Ovary (tissue), 3 donors: Measurements from ENCODE around the gene TMEM35B.

Source experiments
- POLR2A ChIP-seq: fragments of 450-650 bp; IDR thresholded peaks from one replicate; pipeline ENCODE4 v1.6.1; 2017; ENCODE audit warnings: antibody characterized with exemption, mild to moderate bottlenecking, moderate library complexity
- TF ChIP-seq, protein P1 (sequence below), 3 donors: fragments of 450-650 bp in 2 of 3; fragments of 200-600 bp in 1 of 3; IDR thresholded peaks; one replicate each; pipeline versions ENCODE4 v1.5.1 to v1.8.0; 2016 to 2022; ENCODE audit warnings: antibody characterized with exemption in 3 of 3, mild to moderate bottlenecking in 1 of 3
- donor health status: DM: no; HTN: no; CAD: no.

DNA sequence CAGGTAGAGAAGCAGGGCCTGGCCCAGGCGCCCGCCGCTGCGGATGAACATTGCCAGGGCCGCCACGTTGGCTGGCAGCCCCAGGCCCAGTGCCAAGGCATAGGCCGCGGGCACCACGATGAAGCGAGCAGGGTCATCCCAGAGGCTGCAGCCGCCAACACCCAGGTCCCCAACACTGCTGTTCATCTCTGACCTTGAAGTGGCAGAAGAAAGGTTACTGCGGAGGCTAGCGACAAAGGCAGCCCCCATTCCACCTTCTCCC is 8.0 kb downstream of the TMEM35B start:
- no peak for TF ChIP-seq POLR2A
- TF ChIP-seq, protein P1, sequence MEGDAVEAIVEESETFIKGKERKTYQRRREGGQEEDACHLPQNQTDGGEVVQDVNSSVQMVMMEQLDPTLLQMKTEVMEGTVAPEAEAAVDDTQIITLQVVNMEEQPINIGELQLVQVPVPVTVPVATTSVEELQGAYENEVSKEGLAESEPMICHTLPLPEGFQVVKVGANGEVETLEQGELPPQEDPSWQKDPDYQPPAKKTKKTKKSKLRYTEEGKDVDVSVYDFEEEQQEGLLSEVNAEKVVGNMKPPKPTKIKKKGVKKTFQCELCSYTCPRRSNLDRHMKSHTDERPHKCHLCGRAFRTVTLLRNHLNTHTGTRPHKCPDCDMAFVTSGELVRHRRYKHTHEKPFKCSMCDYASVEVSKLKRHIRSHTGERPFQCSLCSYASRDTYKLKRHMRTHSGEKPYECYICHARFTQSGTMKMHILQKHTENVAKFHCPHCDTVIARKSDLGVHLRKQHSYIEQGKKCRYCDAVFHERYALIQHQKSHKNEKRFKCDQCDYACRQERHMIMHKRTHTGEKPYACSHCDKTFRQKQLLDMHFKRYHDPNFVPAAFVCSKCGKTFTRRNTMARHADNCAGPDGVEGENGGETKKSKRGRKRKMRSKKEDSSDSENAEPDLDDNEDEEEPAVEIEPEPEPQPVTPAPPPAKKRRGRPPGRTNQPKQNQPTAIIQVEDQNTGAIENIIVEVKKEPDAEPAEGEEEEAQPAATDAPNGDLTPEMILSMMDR (IDR thresholded peaks at IDR 0.05), result no peak
